Ureter (tissue), 1 donor: Measurements from ENCODE around the gene OR1F1. TPM values are rescaled to one million over a fixed set of nuclear protein-coding genes. Genes with fewer than 3 reads are reported as not detected.

Experiments used
- DNase-seq: peaks from one replicate; pipeline ENCODE4 v3.0.0-alpha.2; 2020; ENCODE audit warnings: low spot score
- total RNA-seq: library from RNA; stranded (reverse); gene quantifications from one replicate; pipeline ENCODE4 v1.2.4, GENCODE V29; 2023
- donor health status: DM: yes; HTN: yes; CAD: no.

Gene OR1F1
- total RNA-seq, 1 donor from 2014 or later: not detected

DNA sequence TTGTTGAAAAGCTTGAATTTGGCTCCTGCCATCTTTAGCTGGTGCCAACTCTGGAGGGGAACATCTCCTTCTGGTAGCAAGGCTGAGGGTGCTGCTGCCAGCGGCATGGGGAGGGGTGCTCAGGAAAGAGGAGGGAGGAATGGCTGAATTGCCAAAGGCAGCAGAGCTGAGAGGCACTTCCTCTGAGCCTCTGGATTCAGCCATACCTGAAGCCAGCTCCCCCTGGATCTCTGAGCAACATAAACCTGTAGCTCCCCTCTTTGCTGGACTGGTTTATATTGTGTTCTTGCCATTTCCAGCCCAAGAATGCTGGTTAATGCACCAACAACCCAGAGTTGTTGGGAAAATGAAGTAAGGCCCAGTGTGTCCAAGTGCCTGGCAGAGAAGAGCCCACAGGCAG lies 61.0 kb downstream of the OR1F1 start:
- DNase-seq: no peak

DNA sequence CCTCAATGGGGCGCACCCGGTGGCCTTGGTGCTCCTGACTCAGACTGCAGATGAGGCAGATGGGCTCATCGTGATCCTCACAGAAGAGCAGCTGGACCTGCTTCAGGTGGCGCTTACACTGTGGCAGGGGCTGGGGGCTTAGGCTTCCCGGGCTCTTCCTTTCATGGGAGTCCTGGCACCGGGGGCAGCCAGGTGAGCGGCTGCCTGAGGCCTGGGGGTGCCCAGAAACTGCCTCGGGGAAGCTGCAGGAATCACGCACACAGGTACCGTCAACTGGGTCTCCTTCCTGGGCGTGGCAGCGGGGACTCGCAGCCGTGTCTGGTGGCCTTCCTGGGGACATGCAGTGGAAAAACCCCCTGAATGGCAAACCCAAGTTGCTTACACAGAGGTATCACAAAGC lies 61.4 kb downstream of the OR1F1 start:
- no peak for DNase-seq

DNA sequence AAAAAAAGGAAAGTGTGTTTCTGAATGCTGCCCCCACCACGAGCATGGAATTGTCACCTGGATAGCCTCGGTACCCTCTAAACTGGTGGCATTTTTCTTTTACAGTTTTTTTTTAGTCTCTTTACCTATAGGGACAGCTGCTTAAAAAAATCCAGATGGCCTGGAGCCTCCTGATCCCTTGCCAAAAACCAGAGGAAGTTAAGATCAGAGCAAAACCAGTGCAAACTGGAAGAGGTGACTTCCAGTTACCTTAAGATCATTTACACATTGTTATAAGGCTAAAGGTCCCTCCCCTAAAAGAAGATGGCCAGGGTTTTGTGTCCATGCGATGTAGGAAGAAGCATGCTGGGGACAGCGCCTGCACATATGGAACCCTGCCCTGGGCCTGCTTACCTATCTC lies 65.0 kb downstream of the OR1F1 start:
- DNase-seq: no peak

GRCh38 chr16:3254309-3254708 lies 66.3 kb downstream of the OR1F1 start:
- no peak for DNase-seq

Other genes with a start within 250 kb of the OR1F1 start
- gene KREMEN2, start 223.9 kb upstream of the OR1F1 start, total RNA-seq: not detected
- 4.5 TPM for gene PAQR4, start 218.9 kb upstream of the OR1F1 start, total RNA-seq
- gene PKMYT1, start 207.8 kb upstream of the OR1F1 start, total RNA-seq: 2.2 TPM
- gene CLDN9, start 175.3 kb upstream of the OR1F1 start, total RNA-seq: 0.42 TPM
- not detected for gene CLDN6, start 170.0 kb upstream of the OR1F1 start, total RNA-seq
- gene TNFRSF12A, start 167.8 kb upstream of the OR1F1 start, total RNA-seq: 27.7 TPM
- 46.3 TPM for gene HCFC1R1, start 164.3 kb upstream of the OR1F1 start, total RNA-seq
- gene THOC6, start 164.2 kb upstream of the OR1F1 start, total RNA-seq: 29.8 TPM
- 94.3 TPM for gene BICDL2, start 151.3 kb upstream of the OR1F1 start, total RNA-seq
- 0.78 TPM for gene MMP25, start 141.6 kb upstream of the OR1F1 start, total RNA-seq
- 13.7 TPM for gene IL32, start 122.6 kb upstream of the OR1F1 start, total RNA-seq
- gene ZSCAN10, start 88.9 kb upstream of the OR1F1 start, total RNA-seq: not detected
- 8.2 TPM for gene ZNF205, start 75.6 kb upstream of the OR1F1 start, total RNA-seq
- 12.6 TPM for gene ZNF213, start 53.2 kb upstream of the OR1F1 start, total RNA-seq
- 7.8 TPM for gene ZNF200, start 47.0 kb downstream of the OR1F1 start, total RNA-seq
- 1.8 TPM for gene MEFV, start 68.4 kb downstream of the OR1F1 start, total RNA-seq
- 40.3 TPM for gene ZNF263, start 95.3 kb downstream of the OR1F1 start, total RNA-seq
- gene TIGD7, start 117.2 kb downstream of the OR1F1 start, total RNA-seq: 5.3 TPM
- 36.7 TPM for gene ZNF75A, start 117.3 kb downstream of the OR1F1 start, total RNA-seq
- gene OR2C1, start 167.7 kb downstream of the OR1F1 start, total RNA-seq: not detected
- 15.7 TPM for gene ZSCAN32, start 212.8 kb downstream of the OR1F1 start, total RNA-seq
- 14.5 TPM for gene ZNF174, start 213.0 kb downstream of the OR1F1 start, total RNA-seq